Measurements from ENCODE around the gene IDUA. TPM values are rescaled to one million over a fixed set of nuclear protein-coding genes. Genes with fewer than 3 reads are reported as not detected.
"Not testable (repeated sequence)": the region's sequence is repeated elsewhere in the genome, so short reads cannot be mapped to it uniquely, and the experiment has no call there.

IDUA gene
- total RNA-seq, 1 donor from 2014 or later: 32.9 TPM

GRCh38 chr4:997375-998071 lies 10.7 kb downstream of the IDUA start:
- DNase-seq: peak; percentile 21
- peak; percentile 44 for ATAC-seq (ENCODE audit: low read depth)
- Mint-ChIP-seq H3K27ac (no peak overlapping the region), H3K9me3 (no peaks in the 10 kb centered on the region), H3K4me1 (peaks cover 28% of the 10 kb centered on the region), H3K36me3 (ENCODE audit: low read depth) (no peaks in the 10 kb centered on the region), H3K27me3 (peaks cover 16% of the 10 kb centered on the region), H3K4me3 (no peak overlapping the region)
- no peak for TF ChIP-seq CTCF (IDR thresholded peaks at IDR 0.05)
- intact Hi-C loops (cut with micrococcal nuclease): no loop called here
- POLR2A ChIA-PET: interaction anchor here (1.4 kb wide), 1 partner anchor 217 kb away, joined by 4 read pairs; no protein-coding TSS in a partner anchor
- CTCF ChIA-PET: no interaction called here

GRCh38 chr4:998096-998691 lies 11.3 kb downstream of the IDUA start:
- POLR2A ChIA-PET: interaction anchor here (1.4 kb wide), 1 partner anchor 217 kb away, joined by 4 read pairs; no protein-coding TSS in a partner anchor
- DNase-seq: peak; percentile 18
- H3K4me3 Mint-ChIP-seq: no peak overlapping the region
- H3K9me3 Mint-ChIP-seq: no peaks in the 10 kb centered on the region
- no peak overlapping the region for H3K27ac Mint-ChIP-seq
- ATAC-seq (ENCODE audit: low read depth): no peak
- peaks cover 16% of the 10 kb centered on the region for H3K27me3 Mint-ChIP-seq
- CTCF ChIA-PET: no interaction called here
- intact Hi-C loops (cut with micrococcal nuclease): no loop called here
- H3K4me1 Mint-ChIP-seq: peaks cover 28% of the 10 kb centered on the region
- TF ChIP-seq CTCF (IDR thresholded peaks at IDR 0.05): no peak
- H3K36me3 Mint-ChIP-seq (ENCODE audit: low read depth): no peaks in the 10 kb centered on the region

- H3K4me1 Mint-ChIP-seq: peaks cover 31% of the 10 kb centered on the region
- H3K36me3 Mint-ChIP-seq (ENCODE audit: low read depth); CTCF ChIA-PET; ATAC-seq (ENCODE audit: low read depth); H3K9me3 Mint-ChIP-seq: not testable (repeated sequence)
- peak overlapping the region; percentile 25 for H3K4me3 Mint-ChIP-seq
- POLR2A ChIA-PET: interaction anchor here (1.4 kb wide), 1 partner anchor 219 kb away, joined by 4 read pairs; no protein-coding TSS in a partner anchor
- DNase-seq: peak; percentile 33
- H3K27me3 Mint-ChIP-seq: peaks cover 19% of the 10 kb centered on the region
- intact Hi-C loops (cut with micrococcal nuclease): loop anchor here (1.0 kb wide), 1 partner anchor 12 kb away; the partner anchor contains the start of gene IDUA
- peak overlapping the region; percentile 57 for H3K27ac Mint-ChIP-seq
Observed at GRCh38 chr4:999240-999863, 12.5 kb downstream of the IDUA start.

- H3K27me3 Mint-ChIP-seq: peaks cover 24% of the 10 kb centered on the region
- no peak for TF ChIP-seq CTCF (IDR thresholded peaks at IDR 0.05)
- intact Hi-C loops (cut with micrococcal nuclease): loop anchor here (1.0 kb wide), 1 partner anchor 13 kb away; the partner anchor contains the start of gene IDUA
- H3K36me3 Mint-ChIP-seq (ENCODE audit: low read depth): no peaks in the 10 kb centered on the region
- H3K9me3 Mint-ChIP-seq: no peaks in the 10 kb centered on the region
- DNase-seq (peak; percentile 50), ATAC-seq (ENCODE audit: low read depth) (peak; percentile 33)
- H3K4me3 Mint-ChIP-seq: no peak overlapping the region
- ChIA-PET POLR2A (no interaction called here), CTCF (no interaction called here)
- no peak overlapping the region for H3K27ac Mint-ChIP-seq
- peaks cover 31% of the 10 kb centered on the region for H3K4me1 Mint-ChIP-seq
Observed at GRCh38 chr4:999882-1000425, 13.1 kb downstream of the IDUA start.

- no peak overlapping the region for H3K4me3 Mint-ChIP-seq
Observed at GRCh38 chr4:1000686-1001260, 13.9 kb downstream of the IDUA start.

More at GRCh38 chr4:1000686-1001260, 13.9 kb downstream of the IDUA start:
- DNase-seq (no peak), ATAC-seq (ENCODE audit: low read depth) (no peak)
- no peak for TF ChIP-seq CTCF (IDR thresholded peaks at IDR 0.05)
- H3K4me1 Mint-ChIP-seq: peaks cover 31% of the 10 kb centered on the region
- ChIA-PET CTCF (no interaction called here), POLR2A (no interaction called here)
- no peak overlapping the region for H3K27ac Mint-ChIP-seq
- intact Hi-C loops (cut with micrococcal nuclease): no loop called here
- no peaks in the 10 kb centered on the region for H3K9me3 Mint-ChIP-seq
- H3K36me3 Mint-ChIP-seq (ENCODE audit: low read depth): no peaks in the 10 kb centered on the region
- H3K27me3 Mint-ChIP-seq: peaks cover 27% of the 10 kb centered on the region
